ENCODE data around the gene HECTD2.

The HECTD2 gene

DNA sequence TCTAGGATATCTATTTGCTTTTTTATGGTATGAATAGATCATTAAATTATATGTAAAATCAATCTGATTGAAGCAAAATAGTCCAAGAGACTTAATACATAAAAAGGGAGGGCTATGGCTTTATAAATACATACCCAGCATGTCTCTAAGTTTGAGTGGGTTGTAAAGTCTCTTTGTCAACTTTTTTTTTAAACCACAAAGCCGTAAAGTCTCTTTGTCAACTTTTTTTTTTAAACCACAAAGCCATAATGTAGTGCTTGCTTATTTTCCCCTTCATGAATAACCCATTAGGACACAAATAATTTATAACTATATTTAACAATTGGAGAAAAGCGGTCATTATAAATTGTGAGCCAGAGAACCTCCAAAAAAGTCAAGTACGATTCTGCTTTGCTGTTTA, 5.7 kb downstream of the HECTD2 start:
- Histone ChIP-seq H3K27me3 (ENCODE audit: insufficient read depth, poor library complexity, severe bottlenecking) (peaks cover 19% of the 10 kb centered on the region), H3K4me3 (replicated peaks; ENCODE audit: insufficient read depth, low read length) (no peak overlapping the region), H3K27ac (replicated peaks) (no peak overlapping the region)
- TF ChIP-seq, protein P1, sequence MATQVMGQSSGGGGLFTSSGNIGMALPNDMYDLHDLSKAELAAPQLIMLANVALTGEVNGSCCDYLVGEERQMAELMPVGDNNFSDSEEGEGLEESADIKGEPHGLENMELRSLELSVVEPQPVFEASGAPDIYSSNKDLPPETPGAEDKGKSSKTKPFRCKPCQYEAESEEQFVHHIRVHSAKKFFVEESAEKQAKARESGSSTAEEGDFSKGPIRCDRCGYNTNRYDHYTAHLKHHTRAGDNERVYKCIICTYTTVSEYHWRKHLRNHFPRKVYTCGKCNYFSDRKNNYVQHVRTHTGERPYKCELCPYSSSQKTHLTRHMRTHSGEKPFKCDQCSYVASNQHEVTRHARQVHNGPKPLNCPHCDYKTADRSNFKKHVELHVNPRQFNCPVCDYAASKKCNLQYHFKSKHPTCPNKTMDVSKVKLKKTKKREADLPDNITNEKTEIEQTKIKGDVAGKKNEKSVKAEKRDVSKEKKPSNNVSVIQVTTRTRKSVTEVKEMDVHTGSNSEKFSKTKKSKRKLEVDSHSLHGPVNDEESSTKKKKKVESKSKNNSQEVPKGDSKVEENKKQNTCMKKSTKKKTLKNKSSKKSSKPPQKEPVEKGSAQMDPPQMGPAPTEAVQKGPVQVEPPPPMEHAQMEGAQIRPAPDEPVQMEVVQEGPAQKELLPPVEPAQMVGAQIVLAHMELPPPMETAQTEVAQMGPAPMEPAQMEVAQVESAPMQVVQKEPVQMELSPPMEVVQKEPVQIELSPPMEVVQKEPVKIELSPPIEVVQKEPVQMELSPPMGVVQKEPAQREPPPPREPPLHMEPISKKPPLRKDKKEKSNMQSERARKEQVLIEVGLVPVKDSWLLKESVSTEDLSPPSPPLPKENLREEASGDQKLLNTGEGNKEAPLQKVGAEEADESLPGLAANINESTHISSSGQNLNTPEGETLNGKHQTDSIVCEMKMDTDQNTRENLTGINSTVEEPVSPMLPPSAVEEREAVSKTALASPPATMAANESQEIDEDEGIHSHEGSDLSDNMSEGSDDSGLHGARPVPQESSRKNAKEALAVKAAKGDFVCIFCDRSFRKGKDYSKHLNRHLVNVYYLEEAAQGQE (IDR thresholded peaks at IDR 0.05; ENCODE audit: insufficient replicate concordance, low read depth), result no peak
- TF ChIP-seq, protein P2, sequence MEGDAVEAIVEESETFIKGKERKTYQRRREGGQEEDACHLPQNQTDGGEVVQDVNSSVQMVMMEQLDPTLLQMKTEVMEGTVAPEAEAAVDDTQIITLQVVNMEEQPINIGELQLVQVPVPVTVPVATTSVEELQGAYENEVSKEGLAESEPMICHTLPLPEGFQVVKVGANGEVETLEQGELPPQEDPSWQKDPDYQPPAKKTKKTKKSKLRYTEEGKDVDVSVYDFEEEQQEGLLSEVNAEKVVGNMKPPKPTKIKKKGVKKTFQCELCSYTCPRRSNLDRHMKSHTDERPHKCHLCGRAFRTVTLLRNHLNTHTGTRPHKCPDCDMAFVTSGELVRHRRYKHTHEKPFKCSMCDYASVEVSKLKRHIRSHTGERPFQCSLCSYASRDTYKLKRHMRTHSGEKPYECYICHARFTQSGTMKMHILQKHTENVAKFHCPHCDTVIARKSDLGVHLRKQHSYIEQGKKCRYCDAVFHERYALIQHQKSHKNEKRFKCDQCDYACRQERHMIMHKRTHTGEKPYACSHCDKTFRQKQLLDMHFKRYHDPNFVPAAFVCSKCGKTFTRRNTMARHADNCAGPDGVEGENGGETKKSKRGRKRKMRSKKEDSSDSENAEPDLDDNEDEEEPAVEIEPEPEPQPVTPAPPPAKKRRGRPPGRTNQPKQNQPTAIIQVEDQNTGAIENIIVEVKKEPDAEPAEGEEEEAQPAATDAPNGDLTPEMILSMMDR (IDR thresholded peaks at IDR 0.05; ENCODE audit: insufficient read depth, low read length), result no peak
- TF ChIP-seq POLR2AphosphoS5 (IDR thresholded peaks at IDR 0.05; ENCODE audit: low read depth) (no peak), SPI1 (IDR thresholded peaks at IDR 0.05; ENCODE audit: borderline replicate concordance, low read depth) (no peak), GABPA (IDR thresholded peaks at IDR 0.05; ENCODE audit: low read depth) (no peak)
- no peak for DNase-seq (ENCODE audit: low read depth in 1 of 2, low spot score in 1 of 2)

DNA sequence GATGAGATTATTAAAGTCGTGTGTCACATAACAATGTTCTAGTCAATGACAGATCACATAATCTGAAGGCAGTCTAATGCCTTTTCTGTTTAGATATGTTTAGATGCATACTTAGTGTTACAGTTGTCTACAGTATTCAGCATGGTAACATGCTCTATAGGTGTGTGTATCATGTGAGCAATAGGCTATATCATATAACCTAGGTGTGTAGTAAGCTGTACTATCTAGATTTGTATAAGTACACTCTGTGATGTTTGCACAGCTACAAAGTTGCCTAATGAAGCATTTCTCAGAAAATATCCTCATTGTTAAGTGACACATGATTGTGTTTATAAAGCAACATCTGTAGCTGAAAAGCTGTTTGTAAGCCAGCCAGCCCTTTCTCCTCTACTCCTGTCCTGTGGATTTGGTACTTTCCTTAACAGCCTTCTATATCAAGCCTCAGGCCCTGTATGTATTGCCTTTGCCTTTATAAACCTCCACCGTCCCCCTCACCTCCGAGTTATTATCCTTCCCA, 6.3 kb downstream of the HECTD2 start:
- TF ChIP-seq, protein P1 (IDR thresholded peaks at IDR 0.05; ENCODE audit: insufficient replicate concordance, low read depth), result no peak
- TF ChIP-seq POLR2AphosphoS5 (IDR thresholded peaks at IDR 0.05; ENCODE audit: low read depth) (no peak), GABPA (IDR thresholded peaks at IDR 0.05; ENCODE audit: low read depth) (no peak), SPI1 (IDR thresholded peaks at IDR 0.05; ENCODE audit: borderline replicate concordance, low read depth) (no peak)
- TF ChIP-seq, protein P2 (IDR thresholded peaks at IDR 0.05; ENCODE audit: insufficient read depth, low read length), result no peak

DNA sequence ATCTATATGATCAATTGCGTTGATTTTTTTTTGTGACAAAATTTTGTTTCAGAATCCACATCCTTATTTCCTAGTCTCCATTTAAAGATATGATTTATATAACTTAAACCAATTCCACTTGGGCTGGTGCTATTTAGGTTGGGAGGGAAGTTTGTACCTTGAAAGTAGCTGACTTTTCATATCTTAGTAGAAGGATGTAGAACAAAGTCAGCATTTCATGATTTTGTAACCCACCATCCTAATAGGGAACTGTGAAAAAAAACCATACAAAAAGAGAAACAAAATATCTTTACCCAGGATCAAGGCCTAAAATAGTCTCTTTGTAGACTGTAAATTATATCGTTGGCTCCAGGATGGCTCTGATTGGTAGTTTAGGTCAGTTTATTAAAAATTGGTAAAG, 8.3 kb downstream of the HECTD2 start:
- H3K4me3 ChIP-seq (replicated peaks; ENCODE audit: insufficient read depth, low read length), result no peak overlapping the region
- no peak for DNase-seq (ENCODE audit: low read depth in 1 of 2, low spot score in 1 of 2)
- TF ChIP-seq, protein P2 (IDR thresholded peaks at IDR 0.05; ENCODE audit: insufficient read depth, low read length), result no peak
- TF ChIP-seq POLR2AphosphoS5 (IDR thresholded peaks at IDR 0.05; ENCODE audit: low read depth), result no peak
- TF ChIP-seq, protein P1 (IDR thresholded peaks at IDR 0.05; ENCODE audit: insufficient replicate concordance, low read depth), result no peak
- TF ChIP-seq GABPA (IDR thresholded peaks at IDR 0.05; ENCODE audit: low read depth), result no peak
- TF ChIP-seq SPI1 (IDR thresholded peaks at IDR 0.05; ENCODE audit: borderline replicate concordance, low read depth), result no peak
- H3K27ac ChIP-seq (replicated peaks), result no peak overlapping the region
- H3K27me3 ChIP-seq (ENCODE audit: insufficient read depth, poor library complexity, severe bottlenecking), result peaks cover 4% of the 10 kb centered on the region

More for the DNA sequence above, 6.3 kb downstream of the HECTD2 start:
- DNase-seq (ENCODE audit: low read depth in 1 of 2, low spot score in 1 of 2), result no peak
- no peak overlapping the region for H3K4me3 ChIP-seq (replicated peaks; ENCODE audit: insufficient read depth, low read length)
- H3K27me3 ChIP-seq (ENCODE audit: insufficient read depth, poor library complexity, severe bottlenecking), result peaks cover 14% of the 10 kb centered on the region
- no peak overlapping the region for H3K27ac ChIP-seq (replicated peaks)

Data from HL-60 (cell line).